KOPT-K1 (cell line): ENCODE measurements around the gene SLC16A3.
"Not testable (repeated sequence)": the region's sequence is repeated elsewhere in the genome, so short reads cannot be mapped to it uniquely, and the experiment has no call there.

ENCODE experiments used
- H3K27ac ChIP-seq: fragments of 200-600 bp; sonication (generic); 2 replicates; pipeline ENCODE4 v1.5.1; 2016; ENCODE audit warnings: antibody characterized with exemption, mild to moderate bottlenecking, low read depth, low read length; ENCODE audit not compliant: poor library complexity, severe bottlenecking
- H3K36me3 ChIP-seq: fragments of 200-600 bp; sonication (generic); 2 replicates; pipeline ENCODE4 v1.5.1; 2017; ENCODE audit warnings: antibody characterized with exemption, mild to moderate bottlenecking, low read length, moderate library complexity; ENCODE audit not compliant: insufficient read depth
- H3K9me3 ChIP-seq: fragments of 200-600 bp; sonication (generic); 2 replicates; pipeline ENCODE4 v1.5.1; 2017; ENCODE audit warnings: antibody characterized with exemption, low read length, mild to moderate bottlenecking; ENCODE audit not compliant: insufficient read depth, poor library complexity, severe bottlenecking

SLC16A3 gene

GRCh38 chr17:82228842-82229697, at the start of gene SLC16A3:
TSS of gene SLC16A3 (plus strand) at chr17:82229042. CDS start at chr17:82236009, 6,967 bp downstream.
- Histone ChIP-seq H3K27ac (peak within 1 kb of the TSS; percentile 71), H3K9me3 (no peaks in the 10 kb centered on the region)

DNA sequence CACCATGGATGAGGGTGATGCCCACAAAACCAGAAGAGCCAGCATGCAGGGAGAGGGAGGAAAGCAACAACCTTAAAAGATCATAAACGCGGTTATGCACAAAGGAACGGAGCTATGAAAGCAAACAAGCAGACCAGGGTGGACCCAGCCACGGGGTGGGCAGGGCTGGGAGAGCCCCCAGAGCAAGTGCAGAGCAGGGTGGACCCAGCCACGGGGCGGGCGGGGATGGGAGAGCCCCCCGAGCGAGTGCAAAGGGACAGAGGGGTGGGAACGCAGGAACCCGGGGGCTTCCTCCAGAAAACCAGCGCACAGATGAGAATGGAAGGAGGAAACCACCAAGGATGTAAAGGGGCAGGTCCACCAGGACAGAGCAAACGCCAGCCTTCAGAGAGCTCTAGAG, 49.4 kb upstream of the SLC16A3 start:
- H3K27ac ChIP-seq: no peak overlapping the region
- H3K36me3 ChIP-seq: peaks cover 38% of the 10 kb centered on the region
- no peaks in the 10 kb centered on the region for H3K9me3 ChIP-seq

More at GRCh38 chr17:82228842-82229697, at the start of gene SLC16A3:
- no peaks in the 10 kb centered on the region for H3K36me3 ChIP-seq

DNA sequence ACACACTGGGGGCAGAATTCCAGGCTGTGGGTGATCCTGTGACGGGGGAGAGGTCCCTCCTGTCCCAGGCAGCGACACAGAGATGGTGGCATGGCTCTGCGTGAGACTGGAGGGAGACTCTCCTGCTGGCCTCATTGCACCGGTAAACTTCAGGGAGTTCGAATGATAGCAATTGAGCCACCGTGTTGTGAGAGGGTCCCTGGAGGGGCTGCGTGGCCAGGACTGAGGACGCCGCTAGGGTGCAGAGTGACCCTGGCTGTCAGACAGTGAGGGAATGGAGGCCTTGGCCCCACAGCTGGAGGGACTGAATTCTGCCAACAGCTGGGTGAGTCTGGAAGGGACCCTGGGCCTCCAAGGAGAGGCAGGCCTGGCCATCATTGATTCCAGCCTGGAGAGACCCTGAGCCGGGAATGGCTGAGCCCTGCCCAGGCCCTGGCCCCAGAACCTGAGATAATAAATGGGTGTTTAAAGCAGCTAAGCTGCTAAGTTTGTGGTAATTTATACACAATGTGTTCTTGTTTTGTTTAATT, 48.8 kb upstream of the SLC16A3 start:
- no peaks in the 10 kb centered on the region for H3K9me3 ChIP-seq
- no peak overlapping the region for H3K27ac ChIP-seq
- H3K36me3 ChIP-seq: peaks cover 44% of the 10 kb centered on the region

DNA sequence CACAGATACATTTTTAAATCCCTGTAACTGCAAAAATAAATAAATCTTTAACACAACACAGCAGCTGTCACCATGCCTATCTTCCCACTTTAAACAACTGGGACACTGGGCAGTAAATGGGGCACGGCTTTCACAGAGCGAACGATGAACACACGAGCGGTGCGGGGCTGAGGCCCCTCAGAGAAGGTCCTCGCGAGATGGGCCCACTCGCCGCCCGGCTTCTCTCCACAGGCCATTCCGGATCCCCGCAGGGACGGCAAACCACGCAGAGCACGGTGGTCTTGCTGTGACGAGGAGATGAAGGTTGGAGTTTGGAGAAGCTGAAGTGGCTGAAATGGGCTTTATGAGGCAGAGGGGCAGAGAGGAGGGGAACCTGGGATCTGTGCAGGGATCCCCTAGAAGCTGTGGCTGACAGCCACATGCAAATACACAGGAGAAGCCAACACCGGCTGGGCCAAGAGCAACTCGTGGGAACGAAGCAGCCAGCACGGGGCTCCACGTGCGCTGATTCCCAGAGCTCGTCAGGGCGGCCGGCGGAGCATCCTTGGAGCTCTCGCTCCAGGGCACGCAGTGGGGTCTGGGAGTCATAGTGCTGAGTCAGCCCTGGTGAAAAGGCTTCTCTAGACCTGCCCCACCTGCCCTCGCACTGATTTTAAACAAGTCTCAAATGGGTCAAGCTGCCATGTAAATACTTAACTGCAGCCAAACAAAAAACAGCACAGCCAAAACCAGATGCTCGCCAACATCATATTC, 47.9 kb upstream of the SLC16A3 start:
- Histone ChIP-seq H3K9me3 (no peaks in the 10 kb centered on the region), H3K36me3 (peaks cover 49% of the 10 kb centered on the region), H3K27ac (no peak overlapping the region)

DNA sequence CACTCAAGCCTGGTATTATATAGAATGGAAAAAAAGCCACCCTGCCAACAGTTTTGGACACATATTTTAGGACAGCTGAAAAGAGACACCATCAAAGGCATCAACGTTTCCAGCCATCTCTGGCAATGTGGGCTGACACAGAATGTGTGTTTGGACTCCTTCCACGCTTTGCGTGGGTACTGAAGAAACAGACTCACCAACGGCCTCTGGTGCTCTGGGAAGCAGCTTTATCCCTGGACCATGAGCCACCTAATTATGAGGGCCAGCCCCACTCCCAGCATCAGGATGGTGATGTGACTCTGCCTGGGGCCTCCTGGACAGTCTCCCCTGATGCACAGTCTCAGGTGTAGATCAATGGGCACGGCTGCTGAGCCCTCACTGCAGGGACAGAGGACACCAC, 44.1 kb upstream of the SLC16A3 start:
- H3K27ac ChIP-seq: no peak overlapping the region
- no peaks in the 10 kb centered on the region for H3K9me3 ChIP-seq
- peaks cover 40% of the 10 kb centered on the region for H3K36me3 ChIP-seq

GRCh38 chr17:82186221-82186620, 42.6 kb upstream of the SLC16A3 start:
- no peak overlapping the region for H3K27ac ChIP-seq
- H3K36me3 ChIP-seq: peaks cover 28% of the 10 kb centered on the region
- no peaks in the 10 kb centered on the region for H3K9me3 ChIP-seq

- peaks cover 33% of the 10 kb centered on the region for H3K36me3 ChIP-seq
- no peak overlapping the region for H3K27ac ChIP-seq
- no peaks in the 10 kb centered on the region for H3K9me3 ChIP-seq
Observed at GRCh38 chr17:82187500-82187899, 41.3 kb upstream of the SLC16A3 start.

DNA sequence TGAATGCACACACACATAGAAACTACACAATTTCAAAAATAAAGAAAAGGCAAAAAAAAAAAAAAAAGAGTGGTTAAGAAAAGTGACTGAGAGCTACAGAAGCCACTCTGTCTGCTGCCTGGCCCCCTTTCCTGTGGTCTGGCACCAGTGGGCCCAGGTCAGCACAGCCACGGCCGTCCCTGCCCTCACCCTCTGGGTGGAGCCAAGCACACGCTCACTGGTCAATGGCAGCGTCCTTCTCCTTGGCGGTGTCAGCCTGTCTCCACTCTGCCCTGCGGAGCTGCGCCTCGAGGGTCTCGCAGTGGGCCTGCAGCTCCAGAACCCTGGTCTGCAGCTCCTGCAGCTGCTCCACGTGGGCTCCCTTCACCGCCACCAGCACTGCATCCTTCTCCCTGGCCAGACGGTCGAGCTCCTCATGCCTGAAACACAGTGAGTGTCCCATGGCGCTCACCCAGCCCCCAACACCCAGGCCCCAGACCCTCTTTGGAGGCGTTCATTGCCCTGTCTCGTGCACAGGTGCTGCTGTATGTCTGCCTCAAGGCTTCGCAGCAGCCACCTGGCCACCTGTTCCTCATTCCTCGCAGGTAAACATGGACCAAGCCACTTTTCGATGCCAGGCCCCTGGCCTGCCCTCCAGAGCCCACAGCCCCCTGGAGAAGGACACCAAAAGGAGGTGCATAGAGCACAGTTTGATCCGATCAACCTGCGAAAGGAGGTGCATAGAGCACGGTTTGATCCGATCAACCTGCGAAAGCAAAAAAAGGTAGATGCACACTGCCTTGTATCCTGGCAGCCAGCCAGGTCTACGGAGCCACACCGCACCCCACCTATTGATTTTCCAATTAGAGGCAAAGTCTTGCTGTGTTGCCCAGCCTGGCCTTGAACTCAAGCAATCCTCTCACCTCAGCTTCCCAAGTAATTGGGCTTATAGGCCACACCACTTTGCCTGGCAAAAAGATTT, 40.6 kb upstream of the SLC16A3 start:
- Histone ChIP-seq H3K27ac (no peak overlapping the region), H3K36me3 (peaks cover 33% of the 10 kb centered on the region), H3K9me3 (no peaks in the 10 kb centered on the region)

- H3K36me3 ChIP-seq: peaks cover 53% of the 10 kb centered on the region; the same call in 1 of the 2 replicates
- not testable (repeated sequence) for H3K27ac ChIP-seq, H3K9me3 ChIP-seq
Observed at GRCh38 chr17:82193050-82193449, 35.8 kb upstream of the SLC16A3 start.

DNA sequence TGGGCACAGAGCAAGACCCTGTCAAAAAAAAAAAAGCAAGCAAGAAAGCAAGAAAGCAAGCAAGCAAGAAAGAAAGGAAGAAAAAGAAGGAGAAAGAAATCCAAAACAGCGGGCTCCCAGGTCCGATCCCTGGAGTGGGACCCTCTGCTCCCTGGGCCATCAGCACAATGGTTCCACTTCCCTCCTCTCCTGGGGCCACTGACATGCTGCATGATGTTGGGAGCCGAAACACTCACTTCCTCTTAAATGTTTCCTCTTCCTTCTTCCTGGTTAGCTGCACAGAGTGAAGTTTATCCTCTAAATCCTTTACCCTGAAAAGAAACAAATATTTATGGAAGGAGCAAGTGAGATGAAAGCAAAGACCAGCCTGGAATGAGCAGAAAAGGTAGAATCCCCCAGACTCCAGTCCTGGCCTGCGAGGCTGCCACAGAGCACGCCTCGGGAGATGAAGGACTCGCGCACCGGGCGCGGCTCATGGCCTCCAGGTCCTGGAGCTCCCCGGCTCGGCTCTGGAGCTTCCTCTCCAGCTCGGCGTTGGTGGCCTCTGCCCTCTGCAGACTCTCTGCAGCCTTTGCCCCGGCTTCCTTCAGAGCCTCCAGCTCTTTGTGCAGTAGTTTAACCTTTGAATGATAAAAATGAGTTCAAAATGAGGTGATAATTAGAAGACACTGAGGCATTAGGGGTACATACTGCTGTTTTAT, 35.2 kb upstream of the SLC16A3 start:
- Histone ChIP-seq H3K36me3 (peaks cover 57% of the 10 kb centered on the region; the same call in 1 of the 2 replicates), H3K27ac (no peak overlapping the region), H3K9me3 (no peaks in the 10 kb centered on the region)

DNA sequence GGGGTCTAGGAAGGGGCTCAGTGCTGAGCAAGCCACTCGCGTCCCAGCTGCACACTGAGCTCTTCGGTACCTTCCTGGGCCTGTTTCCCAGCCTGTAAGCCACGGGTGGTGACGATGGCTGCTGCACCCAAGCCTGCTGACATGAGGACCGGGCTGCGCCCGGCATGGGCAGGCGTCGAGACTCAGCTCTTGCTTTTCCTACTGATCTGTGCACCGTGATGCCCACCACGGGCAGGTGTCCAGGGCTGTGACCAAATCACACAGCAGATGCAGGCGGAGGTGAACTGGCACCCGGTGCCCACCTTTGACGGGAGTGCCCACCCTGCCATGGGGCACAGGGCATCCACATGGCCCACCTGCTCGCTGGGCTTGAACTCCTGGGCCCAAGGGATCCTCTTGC, 34.1 kb upstream of the SLC16A3 start:
- no peak overlapping the region for H3K27ac ChIP-seq
- H3K9me3 ChIP-seq: no peaks in the 10 kb centered on the region
- peaks cover 57% of the 10 kb centered on the region; the same call in 1 of the 2 replicates for H3K36me3 ChIP-seq

GRCh38 chr17:82195675-82196672, 32.9 kb upstream of the SLC16A3 start:
- Histone ChIP-seq H3K27ac (no peak overlapping the region), H3K36me3 (peaks cover 57% of the 10 kb centered on the region; the same call in 1 of the 2 replicates), H3K9me3 (no peaks in the 10 kb centered on the region)

DNA sequence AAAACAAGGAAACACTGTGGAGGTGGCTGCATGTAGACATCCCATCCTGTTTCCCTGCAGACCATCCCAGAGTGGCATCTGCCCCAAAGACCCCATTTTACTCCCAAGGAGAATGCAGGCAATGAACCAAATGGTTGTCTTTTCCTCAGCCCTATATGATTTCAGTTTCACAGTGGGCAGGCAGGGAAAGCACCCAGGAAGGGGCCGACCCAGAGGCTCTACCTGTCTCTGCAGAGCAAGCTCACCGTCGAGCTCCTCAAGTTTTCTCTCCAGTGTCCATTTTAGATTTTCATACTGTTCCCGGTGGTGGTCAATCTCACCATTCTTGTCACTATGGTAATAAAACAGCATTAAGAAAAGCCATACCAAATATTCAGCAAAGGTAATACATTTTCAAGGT, 30.8 kb upstream of the SLC16A3 start:
- Histone ChIP-seq H3K9me3 (no peaks in the 10 kb centered on the region), H3K27ac (no peak overlapping the region), H3K36me3 (peaks cover 46% of the 10 kb centered on the region; the same call in 1 of the 2 replicates)
